SIG-M5 (cell line): Measurements from ENCODE around the gene GUCA2B.

Source experiments
- DNase-seq: peaks from one replicate; lab custom pipeline; 2025; lab: John Stamatoyannopoulos, UW

The GUCA2B gene

GRCh38 chr1:42143896-42144710, 9.1 kb upstream of the GUCA2B start:
- DNase-seq, result no peak

- DNase-seq, result no peak
Observed at GRCh38 chr1:42144711-42145388, 8.4 kb upstream of the GUCA2B start.

GRCh38 chr1:42145389-42145716, 7.9 kb upstream of the GUCA2B start:
- DNase-seq, result no peak

GRCh38 chr1:42145764-42146625, 7.2 kb upstream of the GUCA2B start:
- no peak for DNase-seq

GRCh38 chr1:42146626-42147320, 6.4 kb upstream of the GUCA2B start:
- DNase-seq, result no peak

GRCh38 chr1:42148166-42148565, 5.0 kb upstream of the GUCA2B start:
- DNase-seq, result no peak

- no peak for DNase-seq
Observed at GRCh38 chr1:42150651-42151050, 2.6 kb upstream of the GUCA2B start.

- DNase-seq, result no peak
Observed at GRCh38 chr1:42152119-42152518, 1.1 kb upstream of the GUCA2B start.

- DNase-seq, result no peak
Observed at GRCh38 chr1:42153624-42154023, 414 bp downstream of the GUCA2B start.

- no peak for DNase-seq
Observed at GRCh38 chr1:42154685-42155084, 1.5 kb downstream of the GUCA2B start.

- no peak for DNase-seq
Observed at GRCh38 chr1:42155362-42155761, 2.2 kb downstream of the GUCA2B start.

- no peak for DNase-seq
Observed at GRCh38 chr1:42157667-42158066, 4.5 kb downstream of the GUCA2B start.

GRCh38 chr1:42158189-42158588, 5.0 kb downstream of the GUCA2B start:
- DNase-seq, result no peak

- no peak for DNase-seq
Observed at GRCh38 chr1:42162181-42162580, 9.0 kb downstream of the GUCA2B start.

GRCh38 chr1:42163114-42163513, 9.9 kb downstream of the GUCA2B start:
- no peak for DNase-seq

GRCh38 chr1:42163536-42164503, 10.6 kb downstream of the GUCA2B start:
- DNase-seq, result no peak

- no peak for DNase-seq
Observed at GRCh38 chr1:42164551-42165420, 11.6 kb downstream of the GUCA2B start, which contains the start of gene GUCA2A. TSS of gene GUCA2A (minus strand) at chr1:42164745. CDS start at chr1:42164712, 33 bp downstream.

GRCh38 chr1:42165511-42166210, 12.5 kb downstream of the GUCA2B start:
- DNase-seq, result no peak
